ENCODE data around the gene MGAM2. TPM values are rescaled to one million over a fixed set of nuclear protein-coding genes. Genes with fewer than 3 reads are reported as not detected.

MGAM2 gene
- total RNA-seq, 1 donor from 2014 or later, result not detected

- TF ChIP-seq CTCF (IDR thresholded peaks at IDR 0.05; ENCODE audit: insufficient read depth, low read length, severe bottlenecking), result no peak
- FAIRE-seq, result no peak
- no peaks in the 10 kb centered on the region for H3K27me3 ChIP-seq (ENCODE audit: control insufficient read depth, insufficient read depth, low read length)
- H3K36me3 ChIP-seq (ENCODE audit: control insufficient read depth, insufficient read depth, low read length), result no peaks in the 10 kb centered on the region
- no peak overlapping the region for H3K4me3 ChIP-seq (ENCODE audit: low read depth, low read length)
- no peak for DNase-seq (ENCODE audit: low read depth)
These were observed 1.4 kb upstream of the MGAM2 start for GRCh38 chr7:142110098-142110497.

GRCh38 chr7:142110638-142111037 is 880 bp upstream of the MGAM2 start:
- TF ChIP-seq CTCF (IDR thresholded peaks at IDR 0.05; ENCODE audit: insufficient read depth, low read length, severe bottlenecking), result no peak
- no peak for DNase-seq (ENCODE audit: low read depth)
- H3K27me3 ChIP-seq (ENCODE audit: control insufficient read depth, insufficient read depth, low read length), result no peaks in the 10 kb centered on the region
- no peaks in the 10 kb centered on the region for H3K36me3 ChIP-seq (ENCODE audit: control insufficient read depth, insufficient read depth, low read length)
- no peak overlapping the region for H3K4me3 ChIP-seq (ENCODE audit: low read depth, low read length)
- FAIRE-seq, result no peak

- Histone ChIP-seq H3K36me3 (ENCODE audit: control insufficient read depth, insufficient read depth, low read length) (no peaks in the 10 kb centered on the region), H3K27me3 (ENCODE audit: control insufficient read depth, insufficient read depth, low read length) (no peaks in the 10 kb centered on the region), H3K4me3 (ENCODE audit: low read depth, low read length) (no peak overlapping the region)
- DNase-seq (ENCODE audit: low read depth) (no peak), FAIRE-seq (no peak)
- TF ChIP-seq CTCF (IDR thresholded peaks at IDR 0.05; ENCODE audit: insufficient read depth, low read length, severe bottlenecking), result no peak
These were observed 568 bp downstream of the MGAM2 start for GRCh38 chr7:142112086-142112485.

GRCh38 chr7:142114207-142114606 is 2.7 kb downstream of the MGAM2 start:
- DNase-seq (ENCODE audit: low read depth) (no peak), FAIRE-seq (no peak)
- H3K36me3 ChIP-seq (ENCODE audit: control insufficient read depth, insufficient read depth, low read length), result no peaks in the 10 kb centered on the region
- H3K4me3 ChIP-seq (ENCODE audit: low read depth, low read length), result no peak overlapping the region
- TF ChIP-seq CTCF (IDR thresholded peaks at IDR 0.05; ENCODE audit: insufficient read depth, low read length, severe bottlenecking), result no peak
- H3K27me3 ChIP-seq (ENCODE audit: control insufficient read depth, insufficient read depth, low read length), result no peaks in the 10 kb centered on the region

GRCh38 chr7:142120524-142120923 is 9.0 kb downstream of the MGAM2 start:
- Histone ChIP-seq H3K27me3 (ENCODE audit: control insufficient read depth, insufficient read depth, low read length) (no peaks in the 10 kb centered on the region), H3K4me3 (ENCODE audit: low read depth, low read length) (no peak overlapping the region), H3K36me3 (ENCODE audit: control insufficient read depth, insufficient read depth, low read length) (no peaks in the 10 kb centered on the region)
- DNase-seq (ENCODE audit: low read depth), result peak; percentile 78
- no peak for TF ChIP-seq CTCF (IDR thresholded peaks at IDR 0.05; ENCODE audit: insufficient read depth, low read length, severe bottlenecking)
- FAIRE-seq, result no peak

GRCh38 chr7:142123184-142123583 is 11.7 kb downstream of the MGAM2 start:
- Histone ChIP-seq H3K36me3 (ENCODE audit: control insufficient read depth, insufficient read depth, low read length) (no peaks in the 10 kb centered on the region), H3K27me3 (ENCODE audit: control insufficient read depth, insufficient read depth, low read length) (no peaks in the 10 kb centered on the region), H3K4me3 (ENCODE audit: low read depth, low read length) (no peak overlapping the region)
- FAIRE-seq (no peak), DNase-seq (ENCODE audit: low read depth) (no peak)
- no peak for TF ChIP-seq CTCF (IDR thresholded peaks at IDR 0.05; ENCODE audit: insufficient read depth, low read length, severe bottlenecking)

All from bronchial epithelial cell (primary cell).